ENCODE results near the gene THBS1. TPM values are rescaled to one million over a fixed set of nuclear protein-coding genes. Genes with fewer than 3 reads are reported as not detected.

THBS1 gene
- total RNA-seq, 1 experiment from 2014 or later: 305 TPM

- no peak overlapping the region for H3K4me2 ChIP-seq (ENCODE audit: low read length)
- BruUV-seq (replicated peaks): no TSS peak
- H3K9me2 ChIP-seq (replicated peaks; ENCODE audit: low read length): no peaks in the 10 kb centered on the region
- ATAC-seq (no peak), DNase-seq (no peak)
- H4K20me1 ChIP-seq (ENCODE audit: low read length): no peaks in the 10 kb centered on the region
- H3K36me3 ChIP-seq (ENCODE audit: low read depth, low read length): no peaks in the 10 kb centered on the region
- TF ChIP-seq CTCF (conservative IDR thresholded peaks at IDR 0.05; ENCODE audit: low read depth, low read length): no peak
- no peak for TF ChIP-seq EZH2phosphoT487 (IDR thresholded peaks at IDR 0.05; ENCODE audit: borderline replicate concordance, low read length)
- TF ChIP-seq EZH2 (IDR thresholded peaks at IDR 0.05; ENCODE audit: low read length, unreplicated experiment): no peak
- ChIA-PET POLR2A (ENCODE audit: unreplicated experiment) (no interaction called here), CTCF (no interaction called here)
- no peak overlapping the region for H3K4me3 ChIP-seq (ENCODE audit: low read length)
- no peak overlapping the region for H3K9ac ChIP-seq (ENCODE audit: low read length)
- no peak overlapping the region for H2AFZ ChIP-seq (ENCODE audit: low read length)
- H3K9me3 ChIP-seq (ENCODE audit: low read length): no peaks in the 10 kb centered on the region
- intact Hi-C loops (cut with micrococcal nuclease): no loop called here
- no peak overlapping the region for H3K27ac ChIP-seq (ENCODE audit: low read length)
- peaks cover 27% of the 10 kb centered on the region for H3K4me1 ChIP-seq (ENCODE audit: insufficient read depth, low read length)
- peaks cover 14% of the 10 kb centered on the region for H3F3A ChIP-seq (ENCODE audit: low read length, unreplicated experiment)
- H3K79me2 ChIP-seq (ENCODE audit: low read length): no peaks in the 10 kb centered on the region
- H3K27me3 ChIP-seq (ENCODE audit: low read length): no peaks in the 10 kb centered on the region
These were observed 64.5 kb downstream of the THBS1 start for GRCh38 chr15:39645138-39645975.

DNA sequence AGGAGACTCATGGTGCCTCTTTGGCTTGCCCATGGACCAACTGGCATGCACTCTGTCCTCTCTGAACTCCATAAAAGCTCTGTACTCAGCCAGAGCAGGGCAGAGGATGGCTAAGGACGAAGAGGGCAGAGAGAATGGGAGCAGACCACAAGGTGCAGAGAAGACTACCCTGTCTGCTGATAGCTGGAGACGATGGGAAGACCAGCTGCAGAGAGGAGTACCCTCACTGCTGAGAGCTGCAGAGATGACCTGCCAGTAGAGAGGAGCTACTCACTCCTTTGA is 65.0 kb downstream of the THBS1 start:
- H3K9me3 ChIP-seq (ENCODE audit: low read length): no peaks in the 10 kb centered on the region
- H3K9ac ChIP-seq (ENCODE audit: low read length): no peak overlapping the region
- H3K27me3 ChIP-seq (ENCODE audit: low read length): no peaks in the 10 kb centered on the region
- no peak for ATAC-seq
- intact Hi-C loops (cut with micrococcal nuclease): no loop called here
- no peak for DNase-seq
- peaks cover 21% of the 10 kb centered on the region for H3K4me1 ChIP-seq (ENCODE audit: insufficient read depth, low read length)
- H3K36me3 ChIP-seq (ENCODE audit: low read depth, low read length): no peaks in the 10 kb centered on the region
- ChIA-PET CTCF (no interaction called here), POLR2A (ENCODE audit: unreplicated experiment) (no interaction called here)
- TF ChIP-seq EZH2 (IDR thresholded peaks at IDR 0.05; ENCODE audit: low read length, unreplicated experiment) (no peak), CTCF (conservative IDR thresholded peaks at IDR 0.05; ENCODE audit: low read depth, low read length) (no peak), EZH2phosphoT487 (IDR thresholded peaks at IDR 0.05; ENCODE audit: borderline replicate concordance, low read length) (no peak)
- H3K27ac ChIP-seq (ENCODE audit: low read length): no peak overlapping the region
- peaks cover 9% of the 10 kb centered on the region for H3F3A ChIP-seq (ENCODE audit: low read length, unreplicated experiment)
- no peaks in the 10 kb centered on the region for H3K9me2 ChIP-seq (replicated peaks; ENCODE audit: low read length)
- H3K4me2 ChIP-seq (ENCODE audit: low read length): no peak overlapping the region
- no peak overlapping the region for H2AFZ ChIP-seq (ENCODE audit: low read length)
- H3K4me3 ChIP-seq (ENCODE audit: low read length): no peak overlapping the region
- BruUV-seq (replicated peaks): no TSS peak
- H4K20me1 ChIP-seq (ENCODE audit: low read length): no peaks in the 10 kb centered on the region
- no peaks in the 10 kb centered on the region for H3K79me2 ChIP-seq (ENCODE audit: low read length)

DNA sequence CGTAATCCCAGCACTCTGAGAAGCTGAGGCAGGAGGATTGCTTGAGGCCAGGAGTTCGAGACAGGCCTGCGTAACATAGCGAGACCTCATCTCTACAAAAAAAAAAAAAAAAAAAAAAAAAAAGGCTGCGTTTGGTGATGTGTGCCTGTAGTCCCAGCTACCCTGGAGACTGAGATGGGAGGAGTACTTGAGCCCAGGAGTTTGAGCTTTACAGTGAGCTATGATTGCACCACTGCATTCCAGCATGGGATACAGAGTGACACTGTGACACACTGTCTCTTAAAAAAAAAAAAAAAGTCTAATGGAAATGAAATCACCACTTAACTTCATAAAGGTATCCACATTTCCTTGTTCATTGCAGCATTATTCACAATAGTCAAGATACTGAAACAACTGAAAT is 65.5 kb downstream of the THBS1 start:
- Histone ChIP-seq H3K27ac (ENCODE audit: low read length) (no peak overlapping the region), H3K79me2 (ENCODE audit: low read length) (no peaks in the 10 kb centered on the region), H3K9me3 (ENCODE audit: low read length) (no peaks in the 10 kb centered on the region), H3K4me1 (ENCODE audit: insufficient read depth, low read length) (peaks cover 18% of the 10 kb centered on the region), H4K20me1 (ENCODE audit: low read length) (no peaks in the 10 kb centered on the region), H3K27me3 (ENCODE audit: low read length) (no peaks in the 10 kb centered on the region), H3K4me2 (ENCODE audit: low read length) (no peak overlapping the region), H3K4me3 (ENCODE audit: low read length) (no peak overlapping the region), H3K36me3 (ENCODE audit: low read depth, low read length) (no peaks in the 10 kb centered on the region), H3F3A (ENCODE audit: low read length, unreplicated experiment) (peaks cover 8% of the 10 kb centered on the region), H3K9ac (ENCODE audit: low read length) (no peak overlapping the region), H3K9me2 (replicated peaks; ENCODE audit: low read length) (no peaks in the 10 kb centered on the region), H2AFZ (ENCODE audit: low read length) (no peak overlapping the region)
- ATAC-seq (no peak), DNase-seq (no peak)
- POLR2A ChIA-PET (ENCODE audit: unreplicated experiment): no interaction called here
- CTCF ChIA-PET: interaction anchor here (0.7 kb wide), 1 partner anchor 1060 kb away, joined by 8 read pairs; no protein-coding TSS in a partner anchor
- TF ChIP-seq EZH2phosphoT487 (IDR thresholded peaks at IDR 0.05; ENCODE audit: borderline replicate concordance, low read length) (no peak), CTCF (conservative IDR thresholded peaks at IDR 0.05; ENCODE audit: low read depth, low read length) (no peak), EZH2 (IDR thresholded peaks at IDR 0.05; ENCODE audit: low read length, unreplicated experiment) (no peak)
- intact Hi-C loops (cut with micrococcal nuclease): no loop called here
- BruUV-seq (replicated peaks): no TSS peak

Measured in PC-3 (cell line).